Forelimb muscle (tissue), 1 donor: ENCODE data around the gene ADAMTS5. TPM values are rescaled to one million over a fixed set of nuclear protein-coding genes. Genes with fewer than 3 reads are reported as not detected.

Source experiments
- DNase-seq: peaks from one replicate; pipeline ENCODE4 v3.0.0-alpha.2; 2013; ENCODE audit warnings: low read depth
- polyA plus RNA-seq: library from polyadenylated mRNA; unstranded; fragments of 120-200 nt; gene quantifications from one replicate; pipeline ENCODE4 v1.2.1, GENCODE V29; 2013; ENCODE audit not compliant: insufficient read length

The ADAMTS5 gene
- polyA plus RNA-seq = 12.1 TPM

GRCh38 chr21:26967062-26967913 is at the start of gene ADAMTS5:
ADAMTS5 (minus strand) TSS chr21:26967088; CDS start chr21:26966391, 697 bp downstream.
- no peak for DNase-seq

DNA sequence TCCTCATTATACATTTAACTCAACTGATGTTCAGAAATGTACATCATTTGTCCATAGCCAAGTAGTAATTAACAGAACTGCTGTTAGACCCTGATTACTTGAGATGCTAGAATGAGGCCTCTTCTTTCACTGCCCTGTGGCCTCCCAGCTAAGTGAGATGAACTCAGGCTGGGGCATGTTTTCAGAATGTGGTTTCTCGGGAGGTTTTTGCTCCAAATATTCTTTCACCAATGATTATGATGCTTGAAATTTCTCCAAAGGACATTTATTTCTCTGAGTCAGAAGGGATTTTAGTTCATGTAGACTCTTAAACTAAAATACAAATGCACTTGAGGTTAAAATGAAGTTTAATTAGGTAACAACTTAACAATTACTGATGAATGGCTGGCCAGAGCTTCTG is 34.6 kb upstream of the ADAMTS5 start:
- no peak for DNase-seq

GRCh38 chr21:26983576-26983975 is 16.7 kb upstream of the ADAMTS5 start:
- DNase-seq = no peak

DNA sequence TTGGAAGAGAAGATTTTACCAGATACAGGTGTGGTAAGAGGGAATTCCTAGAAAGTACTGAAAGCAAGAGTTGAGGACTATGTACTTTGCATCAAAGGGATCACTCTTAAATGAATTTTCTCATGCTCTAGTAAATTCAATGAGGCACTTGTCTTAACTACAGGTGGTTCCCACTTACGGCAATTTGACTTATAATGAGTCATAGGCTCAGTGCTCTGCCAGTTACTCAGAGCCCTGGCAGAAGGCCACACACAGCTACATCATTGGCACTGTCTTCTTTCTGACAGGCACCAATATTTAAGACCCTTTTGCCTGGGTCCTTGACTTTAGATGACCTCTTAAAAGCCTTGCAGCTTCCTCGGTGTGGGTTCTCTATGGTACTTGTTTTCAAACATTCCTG is 15.9 kb upstream of the ADAMTS5 start:
- no peak for DNase-seq

DNA sequence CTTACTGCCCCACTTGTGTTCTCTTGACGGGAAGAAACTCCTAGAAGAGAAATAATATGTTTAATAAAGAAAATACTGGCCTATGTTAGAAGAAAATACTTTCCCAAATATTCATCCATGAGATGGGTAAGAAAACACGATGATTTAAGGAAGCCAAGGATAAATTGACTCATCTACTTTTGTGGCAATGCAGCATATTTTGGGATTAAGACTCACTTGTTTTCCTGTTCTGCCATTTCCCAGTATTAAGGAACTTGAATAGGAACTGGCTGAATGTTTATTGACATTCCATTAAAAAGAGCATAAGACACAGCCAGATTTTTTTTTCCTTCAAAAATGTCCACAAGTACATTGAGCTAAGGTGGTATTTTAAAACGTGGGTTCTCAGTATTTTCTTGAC is 10.9 kb upstream of the ADAMTS5 start:
- no peak for DNase-seq

GRCh38 chr21:26973226-26973625 is 6.3 kb upstream of the ADAMTS5 start:
- DNase-seq = no peak

DNA sequence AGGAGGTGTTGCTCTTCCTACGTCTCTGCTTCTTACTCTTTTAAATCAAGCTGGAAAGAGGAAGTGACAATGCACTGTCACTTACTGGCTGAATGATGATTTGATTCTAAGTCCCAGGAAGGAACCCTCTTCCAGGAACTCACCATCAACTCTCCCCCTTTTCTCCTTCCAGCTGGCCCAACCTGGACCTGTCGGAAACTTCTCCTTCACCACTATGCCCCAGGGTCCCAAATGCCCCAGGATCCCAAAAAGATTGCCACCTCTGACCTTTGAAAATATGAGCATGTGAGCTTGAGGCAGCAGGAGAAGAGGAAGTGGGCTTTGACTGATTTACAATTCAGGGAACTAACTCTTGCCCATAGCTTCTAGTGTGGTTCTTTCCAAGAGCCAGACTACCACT is 5.3 kb upstream of the ADAMTS5 start:
- DNase-seq = no peak

DNA sequence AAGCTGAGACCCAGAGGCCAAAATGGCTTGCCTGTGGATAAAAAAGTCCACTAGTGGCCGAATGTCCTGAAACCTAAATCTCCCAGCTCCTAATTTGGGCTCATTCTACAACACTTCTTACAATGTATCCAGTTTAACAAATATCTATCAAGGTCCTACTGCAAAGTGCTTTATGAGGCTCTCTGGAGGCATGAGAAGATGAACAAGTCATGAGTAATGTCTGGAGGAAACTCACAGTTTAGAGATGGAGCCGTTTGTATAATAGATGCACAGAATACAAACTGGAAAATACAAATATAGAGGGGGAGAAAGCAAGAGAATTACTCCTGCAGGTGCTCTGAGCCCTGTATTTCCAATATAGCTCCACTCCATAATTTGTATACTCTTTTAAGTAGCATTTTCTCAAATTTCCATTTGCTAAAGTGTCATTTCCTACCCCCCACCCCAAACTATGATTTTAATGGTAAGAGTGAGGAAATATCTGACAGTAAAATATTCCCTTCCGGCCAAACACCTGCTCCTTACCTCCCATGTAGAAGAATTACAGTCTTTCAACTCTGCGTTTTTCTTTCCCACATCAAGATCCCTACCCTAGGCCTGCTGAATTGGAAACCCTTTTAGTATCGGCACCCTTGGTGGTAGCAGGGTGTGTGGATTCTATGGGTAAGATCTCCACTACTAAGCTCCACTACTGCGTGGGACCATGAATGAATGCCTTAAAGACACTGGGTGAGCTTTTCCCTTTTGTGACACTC is 3.3 kb upstream of the ADAMTS5 start:
- no peak for DNase-seq

GRCh38 chr21:26966649-26967061 is 233 bp downstream of the ADAMTS5 start:
- DNase-seq = no peak

GRCh38 chr21:26965907-26966581 is 844 bp downstream of the ADAMTS5 start:
- DNase-seq = no peak

- DNase-seq = no peak
These were observed 1.6 kb downstream of the ADAMTS5 start for GRCh38 chr21:26965040-26965906.

- peak; percentile 78 for DNase-seq
These were observed 2.6 kb downstream of the ADAMTS5 start for GRCh38 chr21:26964170-26964778.

- DNase-seq = no peak
These were observed 4.2 kb downstream of the ADAMTS5 start for GRCh38 chr21:26962621-26963181.

GRCh38 chr21:26961698-26962097 is 5.2 kb downstream of the ADAMTS5 start:
- no peak for DNase-seq

DNA sequence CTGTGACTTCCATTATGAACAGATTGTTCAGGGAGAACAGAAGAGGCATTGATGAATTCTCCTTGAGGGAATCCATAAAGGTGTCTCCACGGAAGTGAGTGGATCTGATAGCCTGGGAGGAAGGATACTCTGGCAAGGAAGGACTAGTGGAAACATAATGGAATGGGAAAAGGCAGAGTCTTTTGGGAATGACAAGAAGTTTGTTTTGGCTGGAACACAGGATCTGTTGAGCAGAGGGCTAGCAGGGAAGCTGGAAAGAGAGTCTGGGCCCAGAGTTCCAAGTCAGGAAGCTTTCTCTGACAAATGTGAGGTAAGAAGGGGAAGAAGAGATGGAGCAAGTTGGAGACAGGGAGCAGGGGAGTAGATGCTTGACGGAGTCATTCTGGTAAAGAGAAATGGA is 8.1 kb downstream of the ADAMTS5 start:
- DNase-seq = no peak

DNA sequence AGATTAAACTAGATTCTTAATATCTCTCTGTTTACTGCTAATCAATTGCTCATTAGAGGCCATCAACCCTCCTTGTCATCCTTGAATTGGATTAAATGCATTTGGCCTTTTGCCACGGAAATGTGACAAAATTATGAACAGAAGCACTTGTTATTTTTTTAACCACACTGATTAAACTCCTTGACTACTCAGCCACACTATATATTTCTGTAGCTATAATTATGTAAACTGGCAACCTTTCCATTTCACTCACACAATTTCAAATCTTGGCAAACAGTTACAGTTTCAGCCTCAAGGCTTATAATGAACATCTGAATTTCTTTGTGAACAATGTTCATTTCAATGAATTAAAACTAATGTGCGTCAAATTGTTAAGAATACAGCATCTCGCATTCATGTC is 10.1 kb downstream of the ADAMTS5 start:
- DNase-seq = no peak

- no peak for DNase-seq
These were observed 10.7 kb downstream of the ADAMTS5 start for GRCh38 chr21:26956216-26956615.

DNA sequence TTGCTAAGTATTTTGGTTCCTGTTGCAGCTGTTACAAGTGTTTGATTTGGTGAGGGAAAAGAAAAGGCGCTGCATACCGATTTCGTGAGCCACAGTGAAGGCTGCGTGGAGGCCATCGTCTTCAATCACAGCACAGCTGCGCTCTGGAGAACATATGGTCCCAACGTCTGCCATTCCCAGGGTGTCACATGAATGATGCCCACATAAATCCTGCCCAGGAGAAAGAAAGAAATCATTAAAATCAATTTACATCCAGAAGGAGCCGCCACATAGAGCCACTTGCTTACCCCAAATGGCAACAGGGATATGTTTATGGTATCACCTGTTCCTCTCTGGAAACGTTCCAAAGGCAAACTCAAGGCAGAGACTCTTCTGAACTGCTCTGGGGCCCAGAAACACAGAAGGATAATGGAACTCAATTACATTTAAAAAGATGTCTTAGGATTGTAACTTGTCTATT is 12.2 kb downstream of the ADAMTS5 start:
- no peak for DNase-seq

- DNase-seq = no peak
These were observed 14.4 kb downstream of the ADAMTS5 start for GRCh38 chr21:26952374-26953066.

DNA sequence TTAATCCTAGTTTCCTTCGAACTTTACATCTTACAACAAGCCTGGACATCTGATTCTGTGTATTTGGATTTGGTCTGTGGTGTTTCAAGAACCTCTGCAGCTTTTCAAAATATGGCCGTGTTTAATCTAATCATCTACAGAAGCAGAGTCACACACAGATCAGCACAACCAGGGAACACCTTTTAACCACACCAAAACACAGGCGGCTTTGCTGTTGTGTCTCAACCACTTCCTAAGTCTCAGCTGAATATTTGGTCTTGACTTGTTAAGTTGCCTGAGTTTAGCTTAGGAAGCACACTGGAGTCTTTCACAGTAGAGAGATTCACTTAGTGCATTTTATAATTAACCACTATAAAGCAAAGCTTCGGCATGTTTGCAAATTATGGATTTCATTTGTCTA is 17.1 kb downstream of the ADAMTS5 start:
- DNase-seq = no peak
